Mesendoderm (in vitro differentiated cells): ENCODE measurements around the gene CITED1.

Source experiments
- DNase-seq: peaks from one replicate; pipeline ENCODE4 v3.0.0; 2013
- H2AK5ac ChIP-seq: 2 replicates; pipeline ENCODE4 v1.6.1; 2013; ENCODE audit warnings: low read length, inconsistent platforms
- H2BK120ac ChIP-seq: 2 replicates; pipeline ENCODE4 v1.6.1; 2013; ENCODE audit warnings: low read depth, mild to moderate bottlenecking, low read length, moderate library complexity, mixed read lengths
- H2BK15ac ChIP-seq: replicated peaks from 2 replicates; pipeline ENCODE4 v1.6.1; 2013; ENCODE audit warnings: low read depth, mild to moderate bottlenecking, moderate library complexity
- H2BK5ac ChIP-seq: 2 replicates; pipeline ENCODE4 v1.6.1; 2013; ENCODE audit warnings: low read length, inconsistent platforms
- H3K18ac ChIP-seq: 2 replicates; pipeline ENCODE4 v1.6.1; 2013; ENCODE audit warnings: mild to moderate bottlenecking, low read length, mixed read lengths
- H3K23ac ChIP-seq: one replicate; pipeline ENCODE4 v1.6.1; 2013; ENCODE audit warnings: low read length
- H3K27ac ChIP-seq: 2 replicates; pipeline ENCODE4 v1.5.1; 2013; ENCODE audit warnings: low read depth, mild to moderate bottlenecking, inconsistent platforms, low read length, moderate library complexity
- H3K27me3 ChIP-seq: 2 replicates; pipeline ENCODE4 v1.6.1; 2013; ENCODE audit warnings: low read length, control low read depth, mild to moderate bottlenecking, inconsistent platforms; ENCODE audit not compliant: insufficient read depth, poor library complexity
- H3K36me3 ChIP-seq: 2 replicates; pipeline ENCODE4 v1.6.1; 2013; ENCODE audit warnings: low read length, inconsistent platforms; ENCODE audit not compliant: control insufficient read depth, insufficient read depth
- H3K4ac ChIP-seq: one replicate; pipeline ENCODE4 v1.6.1; 2013; ENCODE audit warnings: low read depth, mild to moderate bottlenecking, low read length, moderate library complexity
- H3K4me1 ChIP-seq: 2 replicates; pipeline ENCODE4 v1.6.1; 2013; ENCODE audit warnings: low read depth, low read length, inconsistent platforms; ENCODE audit not compliant: control insufficient read depth
- H3K4me2 ChIP-seq: 2 replicates; pipeline ENCODE4 v1.6.1; 2013; ENCODE audit warnings: low read length
- H3K4me3 ChIP-seq: 2 replicates; pipeline ENCODE4 v1.5.1; 2013; ENCODE audit warnings: mild to moderate bottlenecking, low read length
- H3K56ac ChIP-seq: one replicate; pipeline ENCODE4 v1.6.1; 2013; ENCODE audit warnings: low read length
- H3K79me1 ChIP-seq: 2 replicates; pipeline ENCODE4 v1.6.1; 2013; ENCODE audit warnings: low read length, inconsistent platforms
- H3K79me2 ChIP-seq: 2 replicates; pipeline ENCODE4 v1.6.1; 2013; ENCODE audit warnings: mild to moderate bottlenecking, low read length; ENCODE audit not compliant: control insufficient read depth, insufficient read depth
- H3K9ac ChIP-seq: 2 replicates; pipeline ENCODE4 v1.6.1; 2013; ENCODE audit warnings: low read length, inconsistent platforms
- H4K5ac ChIP-seq: one replicate; pipeline ENCODE4 v1.6.1; 2013; ENCODE audit warnings: low read length
- H4K8ac ChIP-seq: one replicate; pipeline ENCODE4 v1.6.1; 2013; ENCODE audit warnings: low read depth, mild to moderate bottlenecking, control low read depth, low read length, moderate library complexity
- WGBS: extraction: QIAGEN DNeasy Blood & Tissue Kit; methylation state at CpG from one replicate; pipeline ENCODE4 v1.1.7; 2013; ENCODE audit warnings: low lambda C conversion rate, missing lambda C conversion rate; ENCODE audit not compliant: insufficient coverage; ENCODE audit errors: extremely low coverage; 5-methylcytosine and 5-hydroxymethylcytosine counted together

Gene CITED1

GRCh38 chrX:72307646-72308051, 1.9 kb upstream of the CITED1 start:
- H3K23ac ChIP-seq: no peak overlapping the region
- H3K9ac ChIP-seq: no peak overlapping the region
- H3K27me3 ChIP-seq: peaks cover 27% of the 10 kb centered on the region
- DNase-seq: peak; percentile 2
- H3K4me3 ChIP-seq: no peak overlapping the region
- no peak overlapping the region for H3K27ac ChIP-seq
- H2BK15ac ChIP-seq: no peak overlapping the region
- WGBS: no CpG with 5 or more reads among the region's 17 CpGs
- no peak overlapping the region for H3K56ac ChIP-seq
- H3K4me1 ChIP-seq: no peaks in the 10 kb centered on the region
- no peak overlapping the region for H3K18ac ChIP-seq
- H3K79me1 ChIP-seq: no peaks in the 10 kb centered on the region
- no peak overlapping the region for H2BK5ac ChIP-seq
- H2AK5ac ChIP-seq: no peak overlapping the region
- H4K5ac ChIP-seq: no peak overlapping the region
- no peak overlapping the region for H2BK120ac ChIP-seq
- no peak overlapping the region for H3K4me2 ChIP-seq
- no peaks in the 10 kb centered on the region for H3K79me2 ChIP-seq
- no peak overlapping the region for H4K8ac ChIP-seq
- no peak overlapping the region for H3K4ac ChIP-seq
- no peaks in the 10 kb centered on the region for H3K36me3 ChIP-seq

DNA sequence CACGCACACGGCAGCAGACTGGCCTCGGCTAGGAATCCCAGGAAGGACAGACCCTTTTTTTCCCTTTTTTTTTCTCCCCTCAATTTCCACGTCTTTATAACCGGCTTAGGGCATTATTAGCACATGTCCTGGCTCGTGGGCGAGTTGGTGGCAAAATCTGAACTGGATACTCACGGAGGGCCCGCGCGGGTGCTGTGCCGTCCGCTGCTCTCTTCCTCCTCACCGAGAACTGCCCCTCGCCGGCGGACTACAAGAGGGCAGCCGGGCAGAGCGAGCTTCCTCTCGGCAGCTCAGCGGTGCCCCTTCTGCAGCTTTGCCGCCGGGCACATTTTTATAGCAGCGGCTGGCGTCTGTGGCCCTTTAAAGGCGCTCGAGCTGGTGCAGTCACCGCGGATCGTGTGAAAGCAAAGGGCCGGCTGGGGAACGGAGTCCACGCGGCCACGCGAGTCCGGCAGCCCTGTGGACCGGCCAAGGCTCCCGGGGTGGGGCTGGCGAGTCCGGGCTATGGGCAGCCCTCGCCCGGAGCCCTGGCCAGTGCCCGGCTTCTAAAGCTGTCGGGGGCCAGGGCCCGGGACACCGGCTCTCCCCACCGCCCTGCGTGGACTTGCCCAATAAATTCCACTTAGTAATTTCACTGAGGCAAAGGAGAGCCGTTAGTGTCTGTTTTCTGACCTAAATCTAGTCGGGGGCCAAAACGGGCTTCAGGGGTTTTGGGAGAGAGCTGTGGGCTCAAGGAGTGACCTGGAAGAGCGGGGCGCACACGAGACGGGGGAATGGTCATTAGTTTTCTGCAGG, 1.3 kb upstream of the CITED1 start:
- no peak overlapping the region for H2BK120ac ChIP-seq

DNA sequence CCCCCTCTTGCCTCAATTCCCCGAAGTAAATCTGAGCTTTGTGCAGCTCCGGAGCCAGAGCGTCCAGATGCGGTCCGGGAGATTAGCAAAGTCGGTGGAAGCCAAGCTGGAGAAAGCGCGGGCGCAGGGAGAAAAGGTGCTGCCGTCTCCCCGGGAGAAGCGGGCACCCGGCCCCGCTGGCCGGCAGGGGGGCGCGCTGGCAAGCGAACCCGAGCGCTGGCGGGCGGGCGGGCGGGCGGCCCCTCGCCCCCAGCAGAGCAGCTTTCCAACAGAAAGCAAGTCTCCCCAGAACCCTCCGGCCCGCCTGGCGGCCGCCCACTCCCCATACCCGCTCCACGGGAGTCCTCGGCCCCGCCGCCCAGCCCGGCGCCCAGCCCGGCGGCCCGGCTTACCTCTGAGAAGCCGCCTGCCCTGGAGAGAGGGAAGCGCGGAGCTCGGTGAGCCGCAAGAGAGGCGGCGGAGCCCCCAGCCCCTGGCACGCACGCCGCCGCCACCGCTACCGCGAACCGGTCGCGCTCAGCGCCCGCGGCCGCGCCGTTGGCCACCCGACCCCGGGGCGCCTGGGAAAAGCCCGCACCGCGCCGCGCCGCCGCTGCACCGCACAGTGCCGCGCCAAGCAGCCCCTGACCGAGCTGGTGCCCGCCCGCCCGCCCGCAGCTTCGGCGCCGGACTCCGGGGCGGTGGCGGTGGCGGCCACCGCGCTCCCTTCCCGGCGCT, 529 bp upstream of the CITED1 start:
- H3K4me3 ChIP-seq: no peak overlapping the region
- no CpG with 5 or more reads among the region's 92 CpGs for WGBS

More for the DNA sequence above, 1.3 kb upstream of the CITED1 start:
- peak overlapping the region; percentile 36 for H3K4me2 ChIP-seq
- no peak overlapping the region for H3K27ac ChIP-seq
- no peak overlapping the region for H4K5ac ChIP-seq
- peaks cover 27% of the 10 kb centered on the region for H3K27me3 ChIP-seq
- H2BK15ac ChIP-seq: no peak overlapping the region
- H3K4ac ChIP-seq: no peak overlapping the region
- H3K36me3 ChIP-seq: no peaks in the 10 kb centered on the region
- H2AK5ac ChIP-seq: no peak overlapping the region
- H3K56ac ChIP-seq: no peak overlapping the region
- H3K9ac ChIP-seq: no peak overlapping the region
- H3K79me2 ChIP-seq: no peaks in the 10 kb centered on the region
- no CpG with 5 or more reads among the region's 56 CpGs for WGBS
- DNase-seq: peak; percentile 80
- H3K79me1 ChIP-seq: no peaks in the 10 kb centered on the region
- no peak overlapping the region for H4K8ac ChIP-seq
- H3K4me1 ChIP-seq: no peaks in the 10 kb centered on the region
- H3K23ac ChIP-seq: no peak overlapping the region
- H2BK5ac ChIP-seq: no peak overlapping the region
- peak overlapping the region; percentile 65 for H3K18ac ChIP-seq
- H3K4me3 ChIP-seq: no peak overlapping the region

GRCh38 chrX:72304877-72305276, 837 bp downstream of the CITED1 start:
- Histone ChIP-seq H2BK5ac (no peak overlapping the region), H4K5ac (no peak overlapping the region), H2BK15ac (no peak overlapping the region), H2AK5ac (no peak overlapping the region), H3K27me3 (peaks cover 27% of the 10 kb centered on the region), H4K8ac (no peak overlapping the region), H3K23ac (no peak overlapping the region), H3K27ac (no peak overlapping the region), H2BK120ac (no peak overlapping the region), H3K36me3 (no peaks in the 10 kb centered on the region), H3K56ac (peak overlapping the region; percentile 25), H3K4me1 (no peaks in the 10 kb centered on the region), H3K18ac (no peak overlapping the region), H3K4me3 (no peak overlapping the region), H3K79me2 (no peaks in the 10 kb centered on the region), H3K4me2 (no peak overlapping the region), H3K79me1 (no peaks in the 10 kb centered on the region), H3K9ac (no peak overlapping the region), H3K4ac (no peak overlapping the region)
- DNase-seq: no peak
- WGBS: no CpG with 5 or more reads among the region's 26 CpGs

More for the DNA sequence above, 529 bp upstream of the CITED1 start:
- Histone ChIP-seq H2BK15ac (no peak overlapping the region), H3K9ac (peak overlapping the region; percentile 16), H2BK120ac (no peak overlapping the region), H4K5ac (no peak overlapping the region), H2AK5ac (no peak overlapping the region), H3K79me2 (no peaks in the 10 kb centered on the region), H3K79me1 (no peaks in the 10 kb centered on the region), H3K4me2 (peak overlapping the region; percentile 42), H3K23ac (no peak overlapping the region), H4K8ac (no peak overlapping the region), H3K27ac (no peak overlapping the region), H3K56ac (peak overlapping the region; percentile 34), H3K36me3 (no peaks in the 10 kb centered on the region), H3K18ac (peak overlapping the region; percentile 65), H3K27me3 (peaks cover 27% of the 10 kb centered on the region), H2BK5ac (no peak overlapping the region), H3K4me1 (no peaks in the 10 kb centered on the region), H3K4ac (no peak overlapping the region)
- DNase-seq: peak; percentile 8

DNA sequence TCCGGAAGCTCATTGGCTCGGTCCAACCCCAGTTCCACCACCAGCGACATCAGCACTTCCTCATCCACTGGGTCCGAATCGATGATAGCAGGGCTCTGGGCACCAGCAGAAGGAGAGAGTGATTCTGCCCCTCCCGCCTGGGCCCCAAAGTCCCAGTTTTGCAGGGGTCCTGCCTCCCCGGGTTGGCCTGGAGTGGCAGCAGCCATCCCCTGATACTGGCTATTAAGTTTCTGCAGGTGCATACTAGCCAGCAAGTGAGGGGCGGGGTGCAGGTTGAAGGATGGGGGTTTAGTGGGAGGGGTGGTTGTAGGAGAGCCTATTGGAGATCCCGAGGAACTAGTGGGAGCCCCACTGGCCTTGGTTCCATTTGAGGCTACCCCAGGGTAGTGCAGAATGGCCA, 3.9 kb downstream of the CITED1 start:
- no CpG with 5 or more reads among the region's 9 CpGs for WGBS
- Histone ChIP-seq H2BK15ac (no peak overlapping the region), H4K8ac (no peak overlapping the region), H2AK5ac (no peak overlapping the region), H3K56ac (no peak overlapping the region), H4K5ac (no peak overlapping the region), H3K9ac (no peak overlapping the region), H3K4me2 (no peak overlapping the region), H3K4me3 (no peak overlapping the region), H3K4ac (no peak overlapping the region), H3K79me2 (no peaks in the 10 kb centered on the region), H2BK5ac (no peak overlapping the region), H3K79me1 (no peaks in the 10 kb centered on the region), H3K36me3 (no peaks in the 10 kb centered on the region), H3K4me1 (no peaks in the 10 kb centered on the region), H3K23ac (no peak overlapping the region), H3K27me3 (peaks cover 18% of the 10 kb centered on the region), H2BK120ac (no peak overlapping the region), H3K18ac (no peak overlapping the region), H3K27ac (no peak overlapping the region)
- DNase-seq: no peak
